Right cardiac atrium (tissue), 5 donors: ENCODE data around the gene SUCO. TPM values are rescaled to one million over a fixed set of nuclear protein-coding genes. Genes with fewer than 3 reads are reported as not detected.
A peak's percentile ranks its signal among the peaks of the same experiment; 100 is the strongest.

Experiments used
- ATAC-seq, 2 donors: fragments of 200-7000 bp; cut with Tn5 transposase; one replicate each; pipeline versions ENCODE4 v1.8.0 to v1.9.1; 2020; ENCODE audit warnings: moderate library complexity in 2 of 2, mild to moderate bottlenecking in 1 of 2
- DNase-seq, 3 donors: peaks; one replicate each; pipeline ENCODE4 v3.0.0-alpha.2; 2020
- H3K27ac ChIP-seq: one replicate; pipeline ENCODE4 v1.5.1; 2013; ENCODE audit warnings: mild to moderate bottlenecking, low read length, control low read depth, moderate library complexity
- H3K27me3 ChIP-seq: one replicate; pipeline ENCODE4 v1.6.1; 2013; ENCODE audit not compliant: control insufficient read depth, insufficient read depth
- H3K4me1 ChIP-seq: one replicate; pipeline ENCODE4 v1.6.1; 2013; ENCODE audit warnings: low read length; ENCODE audit not compliant: control insufficient read depth, insufficient read depth
- H3K4me3 ChIP-seq: one replicate; pipeline ENCODE4 v1.5.1; 2013; ENCODE audit warnings: low read length, control low read depth
- H3K9me3 ChIP-seq: one replicate; pipeline ENCODE4 v1.6.1; 2013; ENCODE audit warnings: low read length; ENCODE audit not compliant: control insufficient read depth
- WGBS: extraction: QIAGEN DNeasy Blood & Tissue Kit; methylation state at CpG from one replicate; pipeline ENCODE4 v1.1.7; 2013; 5-methylcytosine and 5-hydroxymethylcytosine counted together
- intact Hi-C, 4 donors: fragments of 100-400 bp; cut with DNase I; formaldehyde crosslinking; loops; one replicate each; pipeline versions ENCODE4 v1.11.0 to v1.14.0; 2022 to 2023
- polyA plus RNA-seq: library from polyadenylated mRNA; stranded (reverse); fragments of 200-250 nt; gene quantifications from one replicate; pipeline ENCODE4 v1.2.3, GENCODE V29; 2013
- total RNA-seq, 4 donors: library from RNA; stranded (reverse); fragmentation: NEBNext Ultra II Directional; extraction: Animal tissue kit (Norgen Biotek cat#: 25700); gene quantifications; one replicate each; pipeline ENCODE4 v1.2.1, GENCODE V29; 2021
- donor health status: healthy with polysubstance abuse.
- donor health status: DM: no; HTN: yes; CAD: no.
- donor health status: DM: no; HTN: no; CAD: no.
- donor health status: DM: no; HTN: yes; CAD: no; lungs with severe emphysema.
- donor health status: DM: yes; HTN: yes; CAD: no.

SUCO gene
- total and polyA plus RNA-seq, 5 donors, result 10.3 to 36.1 (median 31.7) TPM

DNA sequence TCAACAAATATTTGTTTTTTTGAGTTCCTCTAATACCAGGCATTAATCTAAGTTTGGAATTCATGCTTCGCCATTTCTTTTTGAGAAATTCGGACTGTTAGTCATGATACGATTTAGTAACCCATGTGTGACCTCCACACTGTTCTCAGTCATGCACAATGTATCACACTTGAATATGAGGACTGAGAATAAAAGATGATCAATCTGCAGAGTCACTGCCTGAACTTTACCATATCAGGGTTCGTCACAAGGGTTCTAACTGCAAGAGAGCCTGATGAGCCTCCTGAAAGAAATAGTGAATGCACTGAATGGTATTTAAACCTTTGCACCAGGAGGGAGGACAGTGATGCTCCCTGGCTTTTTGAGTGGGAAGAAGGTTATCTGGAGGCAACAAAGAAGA, 115.0 kb downstream of the SUCO start:
- Histone ChIP-seq H3K4me3 (no peak overlapping the region), H3K4me1 (no peaks in the 10 kb centered on the region), H3K27me3 (no peaks in the 10 kb centered on the region), H3K27ac (no peak overlapping the region), H3K9me3 (no peaks in the 10 kb centered on the region)
- ATAC-seq (no peak), DNase-seq (no peak)
- WGBS, result 90% methylated on average over 4 of the region's 4 CpGs
- intact Hi-C loops, result no loop called here

DNA sequence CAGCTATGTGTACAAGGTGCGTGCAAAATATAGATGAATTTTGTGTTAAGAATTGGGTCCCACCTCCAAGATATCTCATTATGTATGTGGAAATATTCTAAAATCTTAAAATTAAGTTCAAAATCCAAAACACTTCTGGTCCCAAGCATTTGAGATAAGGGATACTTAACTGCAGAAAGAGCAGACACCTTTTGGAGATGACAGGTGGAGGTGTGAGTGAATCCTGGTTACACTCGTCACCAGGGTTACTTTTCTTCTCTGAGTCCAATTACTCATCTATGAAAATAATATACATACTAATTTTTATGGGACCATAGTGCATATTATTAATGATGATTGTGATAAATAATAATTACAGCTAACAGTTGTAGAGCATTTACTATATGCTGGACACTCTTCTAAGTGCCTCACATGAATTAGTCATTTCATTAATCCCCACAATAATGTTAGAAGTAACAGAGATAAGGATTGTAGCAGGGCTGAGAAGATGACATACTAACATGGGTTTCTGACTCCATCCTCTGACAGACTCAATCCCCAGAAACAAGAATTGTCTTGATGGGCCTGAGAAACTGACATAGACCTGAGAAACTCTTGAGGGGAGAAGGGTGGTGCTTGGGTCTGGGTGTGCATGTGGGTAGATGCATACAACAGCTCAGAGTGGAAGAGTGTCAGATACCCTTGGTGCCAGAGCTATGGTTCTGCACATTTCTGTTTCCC, 117.7 kb downstream of the SUCO start:
- Histone ChIP-seq H3K4me3 (no peak overlapping the region), H3K27ac (no peak overlapping the region), H3K27me3 (no peaks in the 10 kb centered on the region), H3K4me1 (no peaks in the 10 kb centered on the region), H3K9me3 (no peaks in the 10 kb centered on the region)
- ATAC-seq (no peak), DNase-seq (no peak)
- intact Hi-C loops, result no loop called here
- WGBS, result 62% methylated on average over 2 of the region's 2 CpGs

DNA sequence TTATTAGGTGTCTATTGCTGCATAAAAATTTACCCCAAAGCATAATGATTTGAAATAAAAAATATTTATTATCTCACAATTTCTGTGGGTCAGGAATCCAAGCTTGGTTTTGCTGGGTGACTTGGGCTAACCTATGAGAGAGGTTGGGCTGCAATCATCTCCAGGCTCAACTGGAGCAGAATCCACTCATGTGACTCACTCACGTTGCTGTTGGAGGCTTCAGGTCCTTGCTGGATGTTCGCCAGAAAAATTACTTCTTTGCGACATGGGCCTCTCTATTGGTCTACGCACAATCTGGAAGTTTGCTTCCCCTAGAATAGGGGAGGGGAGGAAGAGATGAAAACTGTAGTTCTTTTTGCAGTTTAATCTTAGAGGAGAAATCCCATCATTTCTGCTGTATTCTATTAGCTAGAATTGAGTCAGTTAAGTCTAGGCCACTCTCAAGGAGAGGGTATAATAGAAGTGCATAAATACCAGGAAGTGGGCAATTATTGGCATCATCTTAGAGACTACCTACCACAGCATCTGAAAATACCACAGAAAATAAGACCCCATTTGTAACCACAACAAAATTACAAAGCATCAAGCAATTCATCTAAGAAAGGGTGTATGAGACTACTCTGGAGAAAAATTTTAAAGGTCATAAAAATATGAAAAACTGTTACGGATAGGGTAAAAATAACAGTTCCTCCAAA, 120.2 kb downstream of the SUCO start:
- intact Hi-C loops, result no loop called here
- DNase-seq (no peak), ATAC-seq (no peak)
- no peak overlapping the region for H3K4me3 ChIP-seq
- no peak overlapping the region for H3K27ac ChIP-seq
- 43% methylated on average over 5 of the region's 5 CpGs for WGBS
- H3K9me3 ChIP-seq, result no peaks in the 10 kb centered on the region
- H3K4me1 ChIP-seq, result no peaks in the 10 kb centered on the region
- H3K27me3 ChIP-seq, result no peaks in the 10 kb centered on the region

DNA sequence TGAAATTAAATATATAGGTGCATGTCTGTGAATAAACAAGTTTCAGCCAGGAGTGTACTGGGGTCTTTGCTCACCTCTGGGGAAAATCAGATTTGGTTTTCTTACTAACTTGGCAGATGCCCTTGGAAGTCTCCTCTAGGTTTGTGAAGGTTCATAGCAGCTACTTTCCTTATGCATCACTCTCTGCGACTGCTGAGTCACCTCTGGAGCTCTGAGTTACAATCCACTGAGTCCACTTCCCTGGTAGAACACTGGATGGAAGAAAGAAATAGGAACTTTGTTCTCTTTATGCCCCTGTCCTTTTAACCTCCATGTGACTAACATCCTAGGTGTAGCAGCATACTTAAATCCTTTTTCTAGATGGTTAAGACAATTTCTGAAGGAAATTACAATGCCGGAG, 121.6 kb downstream of the SUCO start:
- ATAC-seq, result no peak
- Histone ChIP-seq H3K27ac (no peak overlapping the region), H3K4me3 (no peak overlapping the region), H3K27me3 (no peaks in the 10 kb centered on the region), H3K4me1 (no peaks in the 10 kb centered on the region), H3K9me3 (no peaks in the 10 kb centered on the region)
- DNase-seq, result no peak
- WGBS, result 88% methylated on average over 2 of the region's 2 CpGs
- intact Hi-C loops, result no loop called here

DNA sequence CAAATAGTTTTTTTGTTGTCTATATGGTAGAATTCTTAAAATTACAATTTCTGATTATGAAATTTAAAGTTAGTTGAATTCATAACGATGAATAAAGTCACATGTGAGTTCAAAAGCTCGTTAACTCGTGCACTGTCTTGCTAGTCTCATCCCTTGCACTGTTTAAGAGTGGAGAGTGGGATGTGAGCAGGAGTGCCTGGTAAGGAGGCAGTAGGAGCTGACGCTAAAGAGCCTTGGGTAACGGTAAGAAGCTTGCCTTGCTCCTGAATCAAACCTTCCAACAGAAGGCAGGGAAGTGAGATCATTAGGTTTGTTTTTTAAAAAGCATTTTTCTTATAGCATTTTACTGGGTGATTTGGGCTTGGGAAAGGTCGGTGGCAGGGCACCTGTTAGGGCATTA, 123.6 kb downstream of the SUCO start:
- DNase-seq (no peak), ATAC-seq (no peak)
- no peaks in the 10 kb centered on the region for H3K4me1 ChIP-seq
- WGBS, result 89% methylated on average over 6 of the region's 6 CpGs
- H3K4me3 ChIP-seq, result no peak overlapping the region
- H3K27me3 ChIP-seq, result no peaks in the 10 kb centered on the region
- intact Hi-C loops, result no loop called here
- no peak overlapping the region for H3K27ac ChIP-seq
- H3K9me3 ChIP-seq, result no peaks in the 10 kb centered on the region

DNA sequence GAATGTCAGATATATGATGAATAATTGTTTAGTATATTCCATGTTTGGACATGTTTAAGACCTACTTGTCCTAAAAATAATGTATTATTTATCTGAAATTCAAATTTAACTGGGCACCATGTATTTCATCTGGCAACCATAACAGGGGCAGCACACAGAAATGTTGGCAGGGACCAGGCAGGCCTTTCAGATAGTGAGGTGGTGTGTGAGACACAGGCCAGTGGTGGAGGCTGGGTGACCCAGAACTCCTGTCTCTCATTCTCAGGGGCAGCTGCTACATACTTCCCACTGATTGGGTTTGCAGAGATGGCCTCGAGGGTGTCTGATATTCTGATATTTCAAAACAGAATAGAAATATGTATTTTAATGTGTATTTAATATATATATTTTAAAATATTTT, 124.6 kb downstream of the SUCO start:
- Histone ChIP-seq H3K27ac (no peak overlapping the region), H3K4me1 (no peaks in the 10 kb centered on the region), H3K9me3 (no peaks in the 10 kb centered on the region), H3K27me3 (no peaks in the 10 kb centered on the region), H3K4me3 (no peak overlapping the region)
- DNase-seq (peak; percentile 19 to 67 (median 65)), ATAC-seq (peak; percentile 81 to 89)
- 64% methylated on average over 1 of the region's 1 CpG for WGBS
- intact Hi-C loops, result no loop called here

DNA sequence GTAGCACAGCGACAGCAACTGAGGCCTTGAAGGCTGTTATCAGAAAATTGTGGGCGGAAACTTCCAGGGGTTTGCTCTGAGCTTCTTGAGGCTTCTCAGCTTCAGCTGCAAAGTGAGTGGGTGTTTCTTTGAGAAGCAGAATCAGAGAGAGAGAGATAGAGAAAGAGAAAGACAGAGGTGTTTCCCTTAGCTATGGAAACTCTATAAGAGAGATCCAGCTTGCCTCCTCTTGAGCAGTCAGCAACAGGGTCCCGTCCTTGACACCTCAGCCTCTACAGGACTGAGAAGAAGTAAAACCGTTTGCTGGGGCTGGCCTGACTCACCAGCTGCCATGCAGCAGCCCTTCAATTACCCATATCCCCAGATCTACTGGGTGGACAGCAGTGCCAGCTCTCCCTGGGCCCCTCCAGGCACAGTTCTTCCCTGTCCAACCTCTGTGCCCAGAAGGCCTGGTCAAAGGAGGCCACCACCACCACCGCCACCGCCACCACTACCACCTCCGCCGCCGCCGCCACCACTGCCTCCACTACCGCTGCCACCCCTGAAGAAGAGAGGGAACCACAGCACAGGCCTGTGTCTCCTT, 126.0 kb downstream of the SUCO start, which contains the start of gene FASLG:
TSS of gene FASLG (plus strand) at position 233 of the 583 bp plus-strand sequence. CDS start at position 332, 99 bp downstream.
- no peak within 1 kb of the TSS for H3K4me3 ChIP-seq
- no peaks in the 10 kb centered on the region for H3K9me3 ChIP-seq
- DNase-seq, result peak in 2 of 3 donors; percentile 49 to 50
- WGBS, result 83% methylated on average over 11 of the region's 11 CpGs
- no peak within 1 kb of the TSS for H3K27ac ChIP-seq
- ATAC-seq, result peak in 1 of 2 donors; percentile 15
- no peaks in the 10 kb centered on the region for H3K27me3 ChIP-seq
- intact Hi-C loops, result no loop called here
- no peaks in the 10 kb centered on the region for H3K4me1 ChIP-seq

DNA sequence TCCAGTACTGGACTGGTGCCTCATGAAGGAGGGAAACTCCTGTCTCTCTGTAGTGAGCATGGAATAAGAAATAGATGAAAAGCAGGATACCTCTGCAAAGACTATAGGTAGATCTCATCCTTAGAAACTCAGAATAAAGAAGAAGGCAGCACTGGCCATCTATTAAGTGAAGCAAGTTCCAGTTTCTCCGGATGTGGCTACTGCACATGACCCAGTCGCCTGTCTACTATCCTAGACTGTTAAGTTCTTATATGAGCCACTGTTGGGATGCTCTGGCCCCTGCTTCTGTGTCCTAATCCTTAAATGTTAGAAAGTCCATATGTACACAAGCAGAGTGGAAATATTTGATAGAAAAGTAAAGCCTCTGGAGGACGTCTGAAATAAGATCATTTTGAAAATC, 128.2 kb downstream of the SUCO start:
- ATAC-seq (no peak), DNase-seq (no peak)
- Histone ChIP-seq H3K27ac (no peak overlapping the region), H3K4me1 (no peaks in the 10 kb centered on the region), H3K9me3 (no peaks in the 10 kb centered on the region), H3K4me3 (no peak overlapping the region), H3K27me3 (no peaks in the 10 kb centered on the region)
- 82% methylated on average over 3 of the region's 3 CpGs for WGBS
- intact Hi-C loops, result no loop called here

Other genes with a start within 250 kb of the SUCO start
- gene C1orf105, start 112.5 kb upstream of the SUCO start, total RNA-seq, result 10 to 100 TPM in 3 of 4 donors, 1 to 10 TPM in 1; 3.2 to 19.1 (median 12.4) TPM
- 21.5 TPM for gene C1orf105, start 112.5 kb upstream of the SUCO start, polyA plus RNA-seq
- 10 to 100 TPM; 15.0 to 19.1 (median 18.5) TPM for gene PIGC, start 89.1 kb upstream of the SUCO start, total RNA-seq
- gene PIGC, start 89.1 kb upstream of the SUCO start, polyA plus RNA-seq, result 20.6 TPM
- under 1 TPM in 2 of 4 donors, not detected in 2; 0.12 to 0.29 TPM for gene FASLG, start 126.0 kb downstream of the SUCO start, total RNA-seq
- gene FASLG, start 126.0 kb downstream of the SUCO start, polyA plus RNA-seq, result 0.07 TPM